MG63 (cell line): Measurements from ENCODE around the gene TDG. TPM values are rescaled to one million over a fixed set of nuclear protein-coding genes. Genes with fewer than 3 reads are reported as not detected.

Source experiments
- DNase-seq: peaks from one replicate; pipeline ENCODE4 v3.0.0-alpha.2; 2020
- H3K27me3 ChIP-seq: fragments of 250-450 bp; sonication (Bioruptor Pico); 2 replicates; pipeline ENCODE4 v1.5.1; 2020; ENCODE audit warnings: mild to moderate bottlenecking, moderate library complexity
- H3K36me3 ChIP-seq: fragments of 250-450 bp; sonication (Bioruptor Pico); 2 replicates; pipeline ENCODE4 v1.5.1; 2020; ENCODE audit warnings: mild to moderate bottlenecking, moderate library complexity
- H3K4me3 ChIP-seq: fragments of 250-450 bp; sonication (Bioruptor Pico); 2 replicates; pipeline ENCODE4 v1.5.1; 2020; ENCODE audit warnings: mild to moderate bottlenecking, moderate library complexity
- H3K9me3 ChIP-seq: fragments of 250-450 bp; sonication (Bioruptor Pico); 2 replicates; pipeline ENCODE4 v1.5.1; 2020; ENCODE audit warnings: mild to moderate bottlenecking, moderate library complexity
- total RNA-seq: library from RNA; depleted of rRNA; stranded (reverse); fragments of >200 nt; shearing (Covaris generic); gene quantifications from 2 replicates; pipeline ENCODE4 v1.2.3, GENCODE V29; 2014; ENCODE audit warnings: low replicate concordance; rRNA removed

Gene TDG
- total RNA-seq, result 24.6 and 42.0 TPM in 2 replicates

GRCh38 chr12:103965590-103966504, at the start of gene TDG:
Gene TDG (plus strand): TSS chr12:103965872. CDS start chr12:103966038, 166 bp downstream.
- H3K36me3 ChIP-seq, result peaks cover 17% of the 10 kb centered on the region
- no peaks in the 10 kb centered on the region for H3K9me3 ChIP-seq
- H3K27me3 ChIP-seq, result no peaks in the 10 kb centered on the region
- DNase-seq, result peak; percentile 98
- H3K4me3 ChIP-seq, result peak within 1 kb of the TSS; percentile 82

GRCh38 chr12:103917873-103918272, 47.8 kb upstream of the TDG start:
- peaks cover 8% of the 10 kb centered on the region; the same call in 1 of the 2 replicates for H3K9me3 ChIP-seq
- H3K27me3 ChIP-seq, result no peaks in the 10 kb centered on the region
- no peak overlapping the region for H3K4me3 ChIP-seq
- DNase-seq, result no peak
- no peaks in the 10 kb centered on the region for H3K36me3 ChIP-seq

GRCh38 chr12:103924761-103925641, 40.7 kb upstream of the TDG start:
- DNase-seq, result peak; percentile 87
- no peaks in the 10 kb centered on the region for H3K9me3 ChIP-seq
- no peaks in the 10 kb centered on the region for H3K36me3 ChIP-seq
- H3K4me3 ChIP-seq, result no peak overlapping the region
- H3K27me3 ChIP-seq, result no peaks in the 10 kb centered on the region

- Histone ChIP-seq H3K27me3 (no peaks in the 10 kb centered on the region), H3K36me3 (peaks cover 31% of the 10 kb centered on the region), H3K9me3 (no peaks in the 10 kb centered on the region), H3K4me3 (peak overlapping the region; percentile 92)
- DNase-seq, result no peak
These were observed 37.0 kb upstream of the TDG start for GRCh38 chr12:103928682-103929045.

GRCh38 chr12:103929046-103929783, 36.5 kb upstream of the TDG start:
- H3K4me3 ChIP-seq, result peak overlapping the region; percentile 92
- peaks cover 36% of the 10 kb centered on the region for H3K36me3 ChIP-seq
- H3K9me3 ChIP-seq, result no peaks in the 10 kb centered on the region
- DNase-seq, result peak; percentile 72
- H3K27me3 ChIP-seq, result no peaks in the 10 kb centered on the region

GRCh38 chr12:103929784-103930033, 36.0 kb upstream of the TDG start:
- peak overlapping the region; percentile 92 for H3K4me3 ChIP-seq
- no peaks in the 10 kb centered on the region for H3K27me3 ChIP-seq
- peak; percentile 86 for DNase-seq
- H3K9me3 ChIP-seq, result no peaks in the 10 kb centered on the region
- H3K36me3 ChIP-seq, result peaks cover 41% of the 10 kb centered on the region

GRCh38 chr12:103930034-103930786, 35.5 kb upstream of the TDG start, which contains the start of gene HSP90B1:
Gene HSP90B1 (plus strand): TSS chr12:103930410. CDS start chr12:103930516, 106 bp downstream.
- Histone ChIP-seq H3K27me3 (no peaks in the 10 kb centered on the region), H3K36me3 (peaks cover 46% of the 10 kb centered on the region), H3K9me3 (no peaks in the 10 kb centered on the region), H3K4me3 (peak within 1 kb of the TSS; percentile 92)
- peak; percentile 99 for DNase-seq

GRCh38 chr12:103930787-103931735, 34.6 kb upstream of the TDG start:
- H3K4me3 ChIP-seq, result peak overlapping the region; percentile 92
- H3K36me3 ChIP-seq, result peaks cover 55% of the 10 kb centered on the region
- no peaks in the 10 kb centered on the region for H3K9me3 ChIP-seq
- peak; percentile 19 for DNase-seq
- no peaks in the 10 kb centered on the region for H3K27me3 ChIP-seq

GRCh38 chr12:103933237-103933636, 32.4 kb upstream of the TDG start:
- DNase-seq, result no peak
- no peak overlapping the region for H3K4me3 ChIP-seq
- H3K9me3 ChIP-seq, result no peaks in the 10 kb centered on the region
- peaks cover 75% of the 10 kb centered on the region for H3K36me3 ChIP-seq
- H3K27me3 ChIP-seq, result no peaks in the 10 kb centered on the region

GRCh38 chr12:103936679-103937078, 29.0 kb upstream of the TDG start:
- Histone ChIP-seq H3K9me3 (no peaks in the 10 kb centered on the region), H3K4me3 (no peak overlapping the region), H3K36me3 (peaks cover 95% of the 10 kb centered on the region), H3K27me3 (no peaks in the 10 kb centered on the region)
- no peak for DNase-seq

GRCh38 chr12:103944964-103945363, 20.7 kb upstream of the TDG start:
- no peak for DNase-seq
- H3K36me3 ChIP-seq, result peaks cover 100% of the 10 kb centered on the region
- H3K27me3 ChIP-seq, result no peaks in the 10 kb centered on the region

GRCh38 chr12:103947871-103948555, 17.7 kb upstream of the TDG start:
- DNase-seq, result no peak
- Histone ChIP-seq H3K27me3 (no peaks in the 10 kb centered on the region), H3K4me3 (no peak overlapping the region), H3K9me3 (no peaks in the 10 kb centered on the region), H3K36me3 (peaks cover 86% of the 10 kb centered on the region)

More at GRCh38 chr12:103944964-103945363, 20.7 kb upstream of the TDG start:
- Histone ChIP-seq H3K9me3 (no peaks in the 10 kb centered on the region), H3K4me3 (no peak overlapping the region)

- H3K9me3 ChIP-seq, result no peaks in the 10 kb centered on the region
- H3K36me3 ChIP-seq, result peaks cover 84% of the 10 kb centered on the region
- no peak overlapping the region for H3K4me3 ChIP-seq
- no peaks in the 10 kb centered on the region for H3K27me3 ChIP-seq
- no peak for DNase-seq
These were observed 16.8 kb upstream of the TDG start for GRCh38 chr12:103948746-103949406.

GRCh38 chr12:103952497-103952896, 13.2 kb upstream of the TDG start:
- H3K36me3 ChIP-seq, result peaks cover 63% of the 10 kb centered on the region
- DNase-seq, result no peak
- no peaks in the 10 kb centered on the region for H3K9me3 ChIP-seq
- no peaks in the 10 kb centered on the region for H3K27me3 ChIP-seq
- no peak overlapping the region for H3K4me3 ChIP-seq
